ENCODE results near the gene ATP6V1C2.

DNA sequence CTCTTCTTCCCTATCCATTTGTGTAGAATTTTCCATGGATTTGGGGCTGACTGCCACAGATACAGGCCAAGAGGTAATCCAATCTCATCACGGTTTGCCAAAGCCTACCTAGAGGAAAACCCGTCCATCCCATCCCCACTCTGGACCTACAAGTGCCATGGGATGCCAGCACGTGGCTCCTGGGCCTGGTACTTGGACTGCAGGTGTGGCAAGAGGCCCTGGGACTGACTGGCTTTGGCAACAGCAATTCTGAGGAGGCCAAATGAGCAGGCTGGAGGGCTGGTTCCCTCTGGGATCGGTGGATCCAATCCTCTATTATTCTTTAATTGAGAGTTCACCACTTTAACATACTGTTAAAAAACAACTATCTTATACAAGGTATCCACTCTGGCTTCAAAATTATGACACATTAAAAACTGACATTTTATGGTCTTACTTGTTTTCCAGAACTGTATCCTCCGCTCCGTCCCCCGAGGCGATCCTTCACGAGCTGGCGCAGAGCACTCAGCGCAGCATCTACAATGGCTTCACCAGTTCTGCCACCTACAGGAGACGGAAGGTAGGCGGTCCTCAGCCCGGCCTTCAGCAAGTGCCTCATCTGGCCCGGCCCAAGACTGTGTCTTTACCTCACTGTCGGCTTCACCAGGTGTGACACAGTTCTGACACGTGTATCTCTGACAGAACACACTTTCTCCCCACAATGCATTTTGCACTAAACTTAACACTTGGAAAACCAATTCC lies 71.4 kb downstream of the ATP6V1C2 start:
- TF ChIP-seq ELF4 (IDR thresholded peaks at IDR 0.05), result no peak
- no peak for TF ChIP-seq HDGF (IDR thresholded peaks at IDR 0.05; ENCODE audit: borderline replicate concordance)
- no peak for TF ChIP-seq ARNT (IDR thresholded peaks at IDR 0.05)
- no peak for TF ChIP-seq FOXK2 (IDR thresholded peaks at IDR 0.05)
- no peak for TF ChIP-seq SUZ12 (IDR thresholded peaks at IDR 0.05)
